ENCODE measurements around the gene GMNN. TPM values are rescaled to one million over a fixed set of nuclear protein-coding genes. Genes with fewer than 3 reads are reported as not detected.
"Not testable (repeated sequence)": the region's sequence is repeated elsewhere in the genome, so short reads cannot be mapped to it uniquely, and the experiment has no call there.

GMNN gene
- total RNA-seq, 2 donors from 2014 or later = 41.7 to 81.0 TPM

- Mint-ChIP-seq H3K27me3 (peaks cover 18 to 20% of the 10 kb centered on the region in 2 donors), H3K9me3 (no peaks in the 10 kb centered on the region), H3K27ac (peak overlapping the region in 1 of 2 donors; percentile 13), H3K36me3 (no peaks in the 10 kb centered on the region), H3K4me3 (no peak overlapping the region), H3K4me1 (ENCODE audit: low read depth in 2 of 2) (peaks cover 0 to 5% of the 10 kb centered on the region in 2 donors)
- no peak for DNase-seq (ENCODE audit: low spot score)
- ATAC-seq = no peak
Measured at GRCh38 chr6:24752503-24752902, 22.2 kb upstream of the GMNN start.

DNA sequence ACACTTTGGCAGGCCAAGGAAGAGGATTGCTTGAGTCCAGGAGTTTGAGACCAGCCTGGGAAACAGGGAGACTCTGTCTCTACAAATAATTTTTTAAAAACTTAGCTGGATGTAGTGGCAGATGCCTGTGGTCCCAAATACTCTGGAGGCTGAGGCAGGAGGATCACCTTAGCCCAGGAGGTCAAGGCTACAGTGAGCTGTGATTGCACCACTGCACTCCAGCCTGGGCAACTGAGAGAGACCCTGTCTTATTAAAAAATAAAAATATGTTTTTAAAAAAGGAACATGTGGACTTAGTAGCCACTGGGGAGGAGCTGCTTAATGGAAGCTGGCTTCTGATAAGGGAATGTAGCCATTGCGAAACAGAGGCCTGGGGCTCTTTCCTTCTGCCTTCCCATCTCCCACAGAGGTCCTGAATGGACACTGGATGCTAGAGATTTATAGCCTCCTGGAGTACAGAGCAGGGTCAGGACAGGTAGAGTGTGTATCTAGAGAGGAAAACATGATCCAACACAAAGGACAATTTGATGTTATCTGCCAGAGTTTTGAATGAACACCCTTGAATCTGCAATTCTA, 21.7 kb upstream of the GMNN start:
- H3K9me3 Mint-ChIP-seq = no peaks in the 10 kb centered on the region
- peaks cover 0 to 5% of the 10 kb centered on the region in 2 donors for H3K4me1 Mint-ChIP-seq (ENCODE audit: low read depth in 2 of 2)
- DNase-seq (ENCODE audit: low spot score) (no peak), ATAC-seq (no peak)
- peak overlapping the region in 1 of 2 donors; percentile 13 for H3K27ac Mint-ChIP-seq
- H3K36me3 Mint-ChIP-seq = no peaks in the 10 kb centered on the region
- no peak overlapping the region for H3K4me3 Mint-ChIP-seq
- peaks cover 18 to 20% of the 10 kb centered on the region in 2 donors for H3K27me3 Mint-ChIP-seq

DNA sequence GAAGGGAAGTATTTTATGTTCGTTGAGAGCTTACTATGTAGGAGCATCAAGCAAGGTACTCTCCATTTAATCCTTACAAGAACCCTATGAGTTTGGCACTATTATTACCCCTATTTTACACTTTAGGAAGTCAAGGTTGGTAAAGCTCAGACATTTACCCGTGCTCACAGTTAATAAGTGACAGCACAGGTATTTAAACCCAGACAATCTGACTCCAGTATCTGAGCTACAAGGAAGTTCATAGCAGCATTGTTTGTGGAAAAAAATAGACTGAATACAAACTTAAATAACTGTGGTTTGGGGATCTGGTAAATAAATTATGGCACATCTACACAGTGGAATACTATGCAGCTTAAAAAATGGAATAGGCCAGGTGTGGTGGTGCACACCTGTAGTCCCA, 21.2 kb upstream of the GMNN start:
- ATAC-seq (no peak), DNase-seq (ENCODE audit: low spot score) (no peak)
- Mint-ChIP-seq H3K9me3 (no peaks in the 10 kb centered on the region), H3K4me1 (ENCODE audit: low read depth in 2 of 2) (peaks cover 0 to 5% of the 10 kb centered on the region in 2 donors), H3K27me3 (peaks cover 15 to 20% of the 10 kb centered on the region in 2 donors), H3K27ac (no peak overlapping the region), H3K36me3 (no peaks in the 10 kb centered on the region), H3K4me3 (no peak overlapping the region)

- not testable (repeated sequence) for H3K9me3 Mint-ChIP-seq; H3K4me3 Mint-ChIP-seq; H3K27ac Mint-ChIP-seq; ATAC-seq; H3K36me3 Mint-ChIP-seq; H3K4me1 Mint-ChIP-seq (ENCODE audit: low read depth in 2 of 2); DNase-seq (ENCODE audit: low spot score)
- H3K27me3 Mint-ChIP-seq = peaks cover 10 to 12% of the 10 kb centered on the region in 2 donors
Measured at GRCh38 chr6:24754378-24754777, 20.4 kb upstream of the GMNN start.

GRCh38 chr6:24755279-24755678, 19.5 kb upstream of the GMNN start:
- Mint-ChIP-seq H3K36me3 (no peaks in the 10 kb centered on the region), H3K9me3 (no peaks in the 10 kb centered on the region), H3K27me3 (peaks cover 10 to 11% of the 10 kb centered on the region in 2 donors), H3K4me3 (no peak overlapping the region), H3K27ac (no peak overlapping the region), H3K4me1 (ENCODE audit: low read depth in 2 of 2) (no peaks in the 10 kb centered on the region)
- DNase-seq (ENCODE audit: low spot score) (no peak), ATAC-seq (no peak)

GRCh38 chr6:24757611-24758010, 17.1 kb upstream of the GMNN start:
- Mint-ChIP-seq H3K4me3 (no peak overlapping the region), H3K36me3 (no peaks in the 10 kb centered on the region), H3K4me1 (ENCODE audit: low read depth in 2 of 2) (peaks cover 0 to 2% of the 10 kb centered on the region in 2 donors), H3K27me3 (peaks cover 0 to 3% of the 10 kb centered on the region in 2 donors), H3K27ac (no peak overlapping the region), H3K9me3 (no peaks in the 10 kb centered on the region)
- DNase-seq (ENCODE audit: low spot score) = no peak
- no peak for ATAC-seq

- H3K4me1 Mint-ChIP-seq (ENCODE audit: low read depth in 2 of 2) = peaks cover 0 to 2% of the 10 kb centered on the region in 2 donors
- H3K27ac Mint-ChIP-seq = no peak overlapping the region
- no peaks in the 10 kb centered on the region for H3K9me3 Mint-ChIP-seq
- H3K4me3 Mint-ChIP-seq = no peak overlapping the region
- no peaks in the 10 kb centered on the region for H3K36me3 Mint-ChIP-seq
- no peaks in the 10 kb centered on the region for H3K27me3 Mint-ChIP-seq
- DNase-seq (ENCODE audit: low spot score) = no peak
- no peak for ATAC-seq
Measured at GRCh38 chr6:24759718-24760117, 15.0 kb upstream of the GMNN start.

DNA sequence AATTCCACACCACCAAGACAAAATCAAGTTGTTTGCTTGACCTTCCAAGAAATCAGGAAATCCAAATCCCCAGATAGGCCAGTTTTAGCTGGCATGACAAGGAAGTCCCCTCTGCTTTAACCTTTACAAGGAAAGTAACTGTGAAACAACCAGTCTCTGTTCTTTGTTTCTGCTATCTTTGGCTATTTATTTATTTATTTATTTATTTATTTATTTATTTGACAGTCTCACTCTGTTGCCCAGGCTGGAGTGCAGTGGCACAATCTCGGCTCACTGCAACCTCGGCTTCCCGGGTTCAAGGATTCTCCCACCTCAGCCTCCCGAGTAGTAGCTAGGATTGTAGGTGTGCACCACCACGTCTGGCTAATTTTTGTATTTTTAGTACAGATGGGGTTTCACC, 14.5 kb upstream of the GMNN start:
- Mint-ChIP-seq H3K4me3 (no peak overlapping the region), H3K27me3 (no peaks in the 10 kb centered on the region), H3K27ac (no peak overlapping the region)

DNA sequence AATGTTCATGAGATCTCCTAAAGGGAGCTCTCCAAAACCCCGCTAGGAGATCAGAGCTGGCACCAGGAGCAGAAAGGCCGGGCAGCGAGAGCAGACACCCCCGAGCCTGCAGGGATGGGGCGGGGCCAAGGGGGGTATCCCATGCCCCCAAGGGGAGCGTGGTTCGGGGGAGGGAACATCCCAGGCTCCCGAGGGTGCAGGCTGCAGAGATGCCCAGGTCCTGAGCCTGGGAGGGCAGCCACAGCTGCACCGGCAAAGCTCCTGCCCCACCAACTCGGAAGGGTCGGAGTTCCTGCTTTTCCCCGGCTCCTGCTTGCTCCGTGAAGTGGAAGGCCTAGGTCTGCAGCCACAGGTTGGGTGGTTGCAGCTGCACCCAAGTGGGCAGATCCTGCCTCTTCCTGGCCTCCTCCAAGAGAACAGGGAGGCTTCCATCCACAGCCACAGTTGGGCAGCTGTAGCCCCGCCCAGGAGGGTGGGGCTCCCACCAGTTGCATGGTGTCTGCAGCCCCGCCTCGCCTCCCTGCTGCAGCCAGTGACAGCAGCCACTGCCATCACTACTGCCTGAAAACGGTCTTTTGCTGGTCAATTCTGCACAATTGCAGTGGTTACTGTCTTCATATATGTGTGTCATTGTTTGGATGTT, 13.4 kb upstream of the GMNN start:
- peak; percentile 41 to 45 for ATAC-seq
- no peaks in the 10 kb centered on the region for H3K27me3 Mint-ChIP-seq
- peaks cover 0 to 5% of the 10 kb centered on the region in 2 donors for H3K4me1 Mint-ChIP-seq (ENCODE audit: low read depth in 2 of 2)
- no peak overlapping the region for H3K27ac Mint-ChIP-seq
- no peak for DNase-seq (ENCODE audit: low spot score)
- no peaks in the 10 kb centered on the region for H3K36me3 Mint-ChIP-seq
- H3K4me3 Mint-ChIP-seq = no peak overlapping the region
- H3K9me3 Mint-ChIP-seq = no peaks in the 10 kb centered on the region

More for the DNA sequence above, 14.5 kb upstream of the GMNN start:
- ATAC-seq = no peak
- no peaks in the 10 kb centered on the region for H3K36me3 Mint-ChIP-seq
- H3K9me3 Mint-ChIP-seq = no peaks in the 10 kb centered on the region
- DNase-seq (ENCODE audit: low spot score) = no peak
- H3K4me1 Mint-ChIP-seq (ENCODE audit: low read depth in 2 of 2) = peaks cover 0 to 4% of the 10 kb centered on the region in 2 donors

- DNase-seq (ENCODE audit: low spot score) (no peak), ATAC-seq (no peak)
- H3K27ac Mint-ChIP-seq = no peak overlapping the region
- H3K36me3 Mint-ChIP-seq = no peaks in the 10 kb centered on the region
- H3K27me3 Mint-ChIP-seq = no peaks in the 10 kb centered on the region
- no peaks in the 10 kb centered on the region for H3K9me3 Mint-ChIP-seq
- peaks cover 0 to 5% of the 10 kb centered on the region in 2 donors for H3K4me1 Mint-ChIP-seq (ENCODE audit: low read depth in 2 of 2)
- H3K4me3 Mint-ChIP-seq = no peak overlapping the region
Measured at GRCh38 chr6:24761851-24762250, 12.9 kb upstream of the GMNN start.

DNA sequence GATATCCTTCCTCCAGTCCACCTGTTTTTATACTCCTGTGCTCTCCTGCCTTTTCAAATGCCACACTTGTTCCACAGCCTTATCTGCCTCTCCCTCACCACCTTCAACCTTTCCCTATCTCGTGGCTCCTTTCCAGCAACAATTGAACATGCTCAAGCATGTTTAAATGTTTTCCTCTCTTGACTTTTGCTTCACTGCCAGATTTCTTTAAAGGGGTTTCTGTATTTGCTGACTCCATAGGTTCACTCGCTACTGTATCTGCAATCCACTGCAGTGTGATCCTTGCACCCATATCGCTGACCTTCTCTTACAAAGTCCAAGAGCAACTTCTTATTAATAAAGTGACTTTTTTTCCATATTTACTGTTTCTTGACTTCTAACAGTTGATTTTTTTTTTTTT, 11.2 kb upstream of the GMNN start:
- H3K36me3 Mint-ChIP-seq = no peaks in the 10 kb centered on the region
- no peaks in the 10 kb centered on the region for H3K9me3 Mint-ChIP-seq
- no peak for ATAC-seq

DNA sequence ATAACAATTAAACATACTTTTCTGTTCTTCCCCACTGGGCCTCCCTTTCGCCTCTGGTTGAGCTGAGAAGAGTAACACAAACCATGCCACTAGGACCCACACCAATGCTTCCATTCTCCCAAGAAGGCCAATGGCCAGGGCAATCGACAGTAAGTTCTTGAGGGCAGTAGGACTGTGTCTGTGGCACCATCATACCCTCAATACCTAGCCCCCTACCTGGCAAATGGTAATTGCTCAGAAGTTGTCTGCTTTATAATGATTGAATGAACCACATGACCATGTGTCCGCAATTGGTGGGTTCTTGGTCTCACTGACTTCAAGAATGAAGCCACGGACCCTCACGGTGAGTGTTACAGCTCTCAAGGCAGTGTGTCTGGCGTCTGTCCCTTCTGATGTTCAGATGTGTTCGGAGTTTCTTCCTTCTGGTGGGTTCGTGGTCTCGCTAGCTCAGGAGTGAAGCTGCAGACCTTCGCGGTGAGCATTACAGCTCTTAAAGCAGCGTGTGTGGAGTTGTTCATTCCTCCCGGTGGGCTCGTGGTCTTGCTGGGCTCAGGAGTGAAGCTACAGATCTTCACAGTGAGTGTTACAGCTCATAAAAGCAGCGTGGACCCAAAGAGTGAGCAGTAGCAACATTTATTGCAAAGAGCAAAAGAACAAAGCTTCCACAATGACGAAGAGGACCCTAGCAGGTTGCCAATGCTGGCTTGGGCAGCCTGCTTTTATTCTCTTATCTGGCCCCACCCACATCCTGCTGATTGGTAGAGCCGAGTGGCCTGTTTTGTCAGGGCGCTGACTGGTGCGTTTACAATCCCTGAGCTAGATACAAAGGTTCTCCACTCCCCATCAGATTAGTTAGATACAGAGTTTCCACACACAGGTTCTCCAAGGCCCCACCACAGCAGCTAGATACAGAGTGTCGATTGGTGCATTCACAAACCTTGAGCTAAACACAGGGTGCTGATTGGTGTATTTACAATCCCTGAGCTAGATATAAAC, 9.6 kb upstream of the GMNN start:
- H3K27me3 Mint-ChIP-seq; H3K27ac Mint-ChIP-seq; H3K9me3 Mint-ChIP-seq; H3K4me1 Mint-ChIP-seq (ENCODE audit: low read depth in 2 of 2); DNase-seq (ENCODE audit: low spot score); ATAC-seq; H3K4me3 Mint-ChIP-seq; H3K36me3 Mint-ChIP-seq: not testable (repeated sequence)

More for the DNA sequence above, 11.2 kb upstream of the GMNN start:
- DNase-seq (ENCODE audit: low spot score) = no peak
- Mint-ChIP-seq H3K27me3 (no peaks in the 10 kb centered on the region), H3K4me1 (ENCODE audit: low read depth in 2 of 2) (peaks cover 0 to 5% of the 10 kb centered on the region in 2 donors), H3K27ac (no peak overlapping the region), H3K4me3 (no peak overlapping the region)

DNA sequence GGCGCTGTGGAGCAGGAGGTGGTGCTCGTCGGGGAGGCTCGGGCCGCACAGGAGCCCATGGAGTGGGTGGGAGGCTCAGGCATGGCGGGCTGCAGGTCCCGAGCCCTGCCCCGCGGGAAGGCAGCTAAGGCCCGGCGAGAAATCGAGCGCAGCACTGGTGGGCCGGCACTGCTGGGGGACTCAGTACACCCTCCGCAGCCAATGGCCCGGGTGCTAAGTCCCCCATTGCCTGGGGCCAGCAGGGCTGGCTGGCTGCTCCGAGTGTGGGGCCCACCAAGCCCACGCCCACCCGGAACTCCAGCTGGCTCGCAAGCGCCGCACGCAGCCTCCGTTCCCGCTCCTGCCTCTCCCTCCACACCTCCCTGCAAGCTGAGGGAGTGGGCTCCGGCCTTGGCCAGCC, 8.8 kb upstream of the GMNN start:
- not testable (repeated sequence) for H3K4me1 Mint-ChIP-seq (ENCODE audit: low read depth in 2 of 2); DNase-seq (ENCODE audit: low spot score); H3K4me3 Mint-ChIP-seq; H3K27me3 Mint-ChIP-seq; H3K36me3 Mint-ChIP-seq; H3K27ac Mint-ChIP-seq; H3K9me3 Mint-ChIP-seq; ATAC-seq
